IPS-15b (cell line): ENCODE data around the gene PTTG1.
"Not testable (repeated sequence)": the region's sequence is repeated elsewhere in the genome, so short reads cannot be mapped to it uniquely, and the experiment has no call there.

Experiments used
- H3K27me3 ChIP-seq: one replicate; pipeline ENCODE4 v1.6.1; 2013; ENCODE audit warnings: low read length; ENCODE audit not compliant: control insufficient read depth, insufficient read depth
- H3K36me3 ChIP-seq: one replicate; pipeline ENCODE4 v1.6.1; 2013; ENCODE audit warnings: low read length; ENCODE audit not compliant: control insufficient read depth, insufficient read depth
- H3K4me1 ChIP-seq: one replicate; pipeline ENCODE4 v1.6.1; 2013; ENCODE audit warnings: mild to moderate bottlenecking, low read length; ENCODE audit not compliant: control insufficient read depth, insufficient read depth
- H3K4me3 ChIP-seq: one replicate; pipeline ENCODE4 v1.5.1; 2013; ENCODE audit warnings: low read depth, low read length
- H3K9ac ChIP-seq: one replicate; pipeline ENCODE4 v1.6.1; 2013; ENCODE audit warnings: low read depth, mild to moderate bottlenecking, low read length
- H3K9me3 ChIP-seq: one replicate; pipeline ENCODE4 v1.6.1; 2013; ENCODE audit warnings: mild to moderate bottlenecking, low read length; ENCODE audit not compliant: control insufficient read depth, insufficient read depth

The PTTG1 gene

DNA sequence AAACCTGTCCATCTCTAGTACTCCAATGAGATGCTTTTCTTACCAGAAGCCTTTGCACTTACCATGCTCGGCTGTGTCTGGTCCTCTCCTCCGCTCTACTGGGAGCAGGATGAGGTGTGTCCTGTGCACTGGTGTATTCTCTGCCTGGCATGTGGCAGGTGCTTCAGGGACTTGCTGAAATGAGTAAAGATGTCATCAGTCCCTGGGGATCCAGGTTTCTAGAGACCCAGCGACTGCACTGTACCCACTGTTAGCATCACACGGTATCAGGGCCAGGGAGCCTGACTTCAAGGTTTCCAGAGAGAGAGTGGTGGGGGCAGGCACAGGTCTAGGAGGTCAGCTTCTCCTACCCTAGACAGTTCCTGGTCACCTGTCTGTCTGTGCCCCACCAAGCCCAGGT lies 10.5 kb downstream of the PTTG1 start:
- no peak overlapping the region for H3K9ac ChIP-seq
- no peaks in the 10 kb centered on the region for H3K4me1 ChIP-seq
- H3K36me3 ChIP-seq = peaks cover 7% of the 10 kb centered on the region
- no peaks in the 10 kb centered on the region for H3K27me3 ChIP-seq
- H3K9me3 ChIP-seq = no peaks in the 10 kb centered on the region
- no peak overlapping the region for H3K4me3 ChIP-seq

GRCh38 chr5:160432787-160433186 lies 11.1 kb downstream of the PTTG1 start:
- Histone ChIP-seq H3K9ac (no peak overlapping the region), H3K36me3 (peaks cover 2% of the 10 kb centered on the region), H3K9me3 (no peaks in the 10 kb centered on the region), H3K4me1 (no peaks in the 10 kb centered on the region), H3K27me3 (no peaks in the 10 kb centered on the region), H3K4me3 (no peak overlapping the region)

DNA sequence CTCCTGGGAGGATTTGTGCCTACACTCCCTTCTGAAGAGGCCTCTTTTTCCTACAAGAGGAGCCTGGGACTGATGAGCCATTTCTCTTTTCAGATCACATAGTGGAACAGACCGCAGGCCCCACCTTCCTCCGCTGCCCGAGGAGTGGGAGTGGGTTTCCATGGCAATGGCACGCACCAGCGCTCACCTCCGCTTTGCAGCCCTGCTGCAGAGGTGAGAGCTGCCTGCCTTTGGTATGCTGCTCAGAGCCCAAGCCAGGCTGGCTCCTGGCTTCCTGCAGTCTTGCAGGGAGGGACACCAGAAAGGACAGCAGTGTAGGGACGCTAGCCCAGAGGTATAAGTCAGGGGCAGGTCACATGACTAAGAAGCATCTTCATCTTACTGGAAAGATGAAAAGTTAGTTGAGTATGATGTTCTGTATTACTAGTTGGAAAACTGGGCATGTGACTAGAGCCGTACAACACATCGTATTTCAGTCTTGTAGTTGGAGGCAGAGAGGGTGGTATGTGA lies 12.4 kb downstream of the PTTG1 start:
- Histone ChIP-seq H3K9me3 (no peaks in the 10 kb centered on the region), H3K4me3 (no peak overlapping the region), H3K27me3 (no peaks in the 10 kb centered on the region), H3K4me1 (no peaks in the 10 kb centered on the region), H3K9ac (no peak overlapping the region), H3K36me3 (peaks cover 2% of the 10 kb centered on the region)

GRCh38 chr5:160435532-160435931 lies 13.9 kb downstream of the PTTG1 start:
- Histone ChIP-seq H3K9ac (no peak overlapping the region), H3K27me3 (no peaks in the 10 kb centered on the region), H3K36me3 (no peaks in the 10 kb centered on the region), H3K4me1 (no peaks in the 10 kb centered on the region), H3K9me3 (no peaks in the 10 kb centered on the region), H3K4me3 (no peak overlapping the region)

- Histone ChIP-seq H3K4me1 (no peaks in the 10 kb centered on the region), H3K36me3 (no peaks in the 10 kb centered on the region), H3K9me3 (no peaks in the 10 kb centered on the region), H3K4me3 (no peak overlapping the region), H3K9ac (no peak overlapping the region), H3K27me3 (no peaks in the 10 kb centered on the region)
Observed at GRCh38 chr5:160436017-160436416, 14.4 kb downstream of the PTTG1 start.

DNA sequence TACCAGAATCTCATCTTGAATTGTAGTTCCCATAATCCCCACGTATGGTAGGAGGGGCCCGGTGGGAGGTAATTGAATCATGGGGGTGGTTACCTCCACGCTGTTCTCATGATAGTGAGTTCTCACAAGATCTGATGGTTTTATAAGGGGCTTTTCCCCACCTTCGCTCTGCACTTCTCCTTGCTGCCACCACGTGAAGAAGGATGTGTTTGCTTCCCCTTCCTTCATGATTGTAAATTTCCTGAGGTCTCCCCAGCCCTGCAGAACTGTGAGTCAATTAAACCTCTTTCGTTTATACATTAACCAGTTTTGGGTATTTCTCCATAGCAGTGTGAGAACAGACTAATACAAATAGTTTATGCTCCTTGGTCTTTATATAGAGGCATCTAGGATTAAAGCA lies 15.0 kb downstream of the PTTG1 start:
- H3K9me3 ChIP-seq = not testable (repeated sequence)

GRCh38 chr5:160437271-160437670 lies 15.6 kb downstream of the PTTG1 start:
- Histone ChIP-seq H3K36me3 (no peaks in the 10 kb centered on the region), H3K9ac (no peak overlapping the region), H3K27me3 (no peaks in the 10 kb centered on the region), H3K4me1 (no peaks in the 10 kb centered on the region), H3K9me3 (no peaks in the 10 kb centered on the region), H3K4me3 (no peak overlapping the region)

More for the DNA sequence above, 15.0 kb downstream of the PTTG1 start:
- H3K9ac ChIP-seq, H3K4me1 ChIP-seq, H3K4me3 ChIP-seq, H3K27me3 ChIP-seq, H3K36me3 ChIP-seq: not testable (repeated sequence)

- H3K9me3 ChIP-seq = no peaks in the 10 kb centered on the region
- no peak overlapping the region for H3K9ac ChIP-seq
- peaks cover 2% of the 10 kb centered on the region for H3K4me1 ChIP-seq
- H3K27me3 ChIP-seq = no peaks in the 10 kb centered on the region
- no peaks in the 10 kb centered on the region for H3K36me3 ChIP-seq
- H3K4me3 ChIP-seq = peak overlapping the region; percentile 45
Observed at GRCh38 chr5:160438316-160439204, 16.9 kb downstream of the PTTG1 start.

GRCh38 chr5:160439205-160439600 lies 17.5 kb downstream of the PTTG1 start:
- Histone ChIP-seq H3K4me1 (peaks cover 2% of the 10 kb centered on the region), H3K9me3 (no peaks in the 10 kb centered on the region), H3K27me3 (no peaks in the 10 kb centered on the region), H3K4me3 (peak overlapping the region; percentile 45), H3K9ac (no peak overlapping the region), H3K36me3 (no peaks in the 10 kb centered on the region)

- Histone ChIP-seq H3K9ac (no peak overlapping the region), H3K9me3 (no peaks in the 10 kb centered on the region), H3K36me3 (no peaks in the 10 kb centered on the region), H3K27me3 (no peaks in the 10 kb centered on the region), H3K4me1 (peaks cover 2% of the 10 kb centered on the region), H3K4me3 (no peak overlapping the region)
Observed at GRCh38 chr5:160441311-160441781, 19.7 kb downstream of the PTTG1 start.

- no peaks in the 10 kb centered on the region for H3K27me3 ChIP-seq
- H3K9ac ChIP-seq = no peak overlapping the region
- H3K4me1 ChIP-seq = peaks cover 2% of the 10 kb centered on the region
- H3K36me3 ChIP-seq = no peaks in the 10 kb centered on the region
- no peaks in the 10 kb centered on the region for H3K9me3 ChIP-seq
- H3K4me3 ChIP-seq = no peak overlapping the region
Observed at GRCh38 chr5:160442824-160443431, 21.3 kb downstream of the PTTG1 start.

DNA sequence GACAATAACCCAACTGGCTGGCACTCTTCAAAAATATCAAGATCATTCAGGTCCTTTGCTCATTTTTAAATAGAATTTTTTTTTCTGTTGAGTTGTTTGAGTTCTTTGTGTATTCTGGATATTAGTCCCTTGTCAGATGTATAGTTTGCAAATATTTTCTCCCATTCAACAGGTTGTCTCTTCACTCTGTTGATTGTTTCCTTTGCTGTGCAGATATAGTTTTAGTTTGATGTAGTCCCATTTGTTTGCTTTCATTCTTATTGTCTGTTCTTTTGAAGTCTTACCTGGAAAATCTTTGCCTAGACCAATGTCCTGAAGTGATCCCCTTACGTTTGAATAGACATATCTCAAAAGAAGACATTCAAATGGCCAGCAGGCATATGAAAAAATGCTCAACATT lies 22.8 kb downstream of the PTTG1 start:
- no peaks in the 10 kb centered on the region for H3K9me3 ChIP-seq
- H3K36me3 ChIP-seq = no peaks in the 10 kb centered on the region
- H3K4me1 ChIP-seq = peaks cover 2% of the 10 kb centered on the region
- no peaks in the 10 kb centered on the region for H3K27me3 ChIP-seq
- H3K4me3 ChIP-seq = no peak overlapping the region
- no peak overlapping the region for H3K9ac ChIP-seq
